ENCODE measurements around the gene SLX4.
A peak's percentile ranks its signal among the peaks of the same experiment; 100 is the strongest.
"Not testable (repeated sequence)": the region's sequence is repeated elsewhere in the genome, so short reads cannot be mapped to it uniquely, and the experiment has no call there.

The SLX4 gene

GRCh38 chr16:3611146-3611975 is at the start of gene SLX4:
Gene SLX4, minus strand, starts transcription at chr16:3611606. Its CDS starts 2,642 bp downstream, at chr16:3608964.
- peak; percentile 100 for DNase-seq (ENCODE audit: low spot score)

GRCh38 chr16:3659251-3659650 is 47.8 kb upstream of the SLX4 start:
- DNase-seq (ENCODE audit: low spot score) = peak; percentile 50

GRCh38 chr16:3656491-3657468 is 45.4 kb upstream of the SLX4 start:
- DNase-seq (ENCODE audit: low spot score) = no peak

DNA sequence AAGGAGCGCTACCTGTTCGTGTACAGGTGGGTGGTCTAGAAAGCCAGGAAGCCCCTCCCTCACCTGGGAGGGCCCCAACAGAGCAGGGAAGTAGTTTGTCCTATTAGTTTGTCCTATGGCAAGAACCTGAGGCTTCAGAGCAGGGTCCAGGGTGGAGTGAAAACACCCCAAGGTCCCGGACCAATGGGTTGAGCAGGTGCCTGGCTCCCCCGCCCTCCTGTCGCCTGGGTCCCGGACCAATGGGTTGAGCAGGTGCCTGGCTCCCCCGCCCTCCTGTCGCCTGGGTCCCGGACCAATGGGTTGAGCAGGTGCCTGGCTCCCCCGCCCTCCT is 44.7 kb upstream of the SLX4 start:
- DNase-seq (ENCODE audit: low spot score) = not testable (repeated sequence)

GRCh38 chr16:3655396-3656159 is 44.2 kb upstream of the SLX4 start:
- no peak for DNase-seq (ENCODE audit: low spot score)

DNA sequence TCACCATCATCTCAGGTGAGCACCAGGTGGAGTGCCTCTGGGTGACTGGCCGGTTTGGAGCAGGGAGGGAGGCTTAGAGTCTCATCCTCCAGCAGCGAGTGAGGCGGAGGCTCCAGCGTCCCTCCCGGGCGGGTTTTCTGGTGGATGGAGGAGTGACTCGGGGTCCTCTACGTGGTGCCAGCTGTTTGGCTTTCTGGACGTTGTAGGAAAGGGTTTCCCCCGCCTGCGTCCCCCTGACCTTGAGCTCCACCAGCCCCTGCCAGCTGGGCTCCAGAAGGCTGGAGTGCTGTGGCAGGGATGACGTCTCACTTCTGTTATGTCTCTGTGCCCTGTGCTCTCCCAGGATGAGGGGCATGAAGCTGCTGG is 43.6 kb upstream of the SLX4 start:
- DNase-seq (ENCODE audit: low spot score) = no peak

DNA sequence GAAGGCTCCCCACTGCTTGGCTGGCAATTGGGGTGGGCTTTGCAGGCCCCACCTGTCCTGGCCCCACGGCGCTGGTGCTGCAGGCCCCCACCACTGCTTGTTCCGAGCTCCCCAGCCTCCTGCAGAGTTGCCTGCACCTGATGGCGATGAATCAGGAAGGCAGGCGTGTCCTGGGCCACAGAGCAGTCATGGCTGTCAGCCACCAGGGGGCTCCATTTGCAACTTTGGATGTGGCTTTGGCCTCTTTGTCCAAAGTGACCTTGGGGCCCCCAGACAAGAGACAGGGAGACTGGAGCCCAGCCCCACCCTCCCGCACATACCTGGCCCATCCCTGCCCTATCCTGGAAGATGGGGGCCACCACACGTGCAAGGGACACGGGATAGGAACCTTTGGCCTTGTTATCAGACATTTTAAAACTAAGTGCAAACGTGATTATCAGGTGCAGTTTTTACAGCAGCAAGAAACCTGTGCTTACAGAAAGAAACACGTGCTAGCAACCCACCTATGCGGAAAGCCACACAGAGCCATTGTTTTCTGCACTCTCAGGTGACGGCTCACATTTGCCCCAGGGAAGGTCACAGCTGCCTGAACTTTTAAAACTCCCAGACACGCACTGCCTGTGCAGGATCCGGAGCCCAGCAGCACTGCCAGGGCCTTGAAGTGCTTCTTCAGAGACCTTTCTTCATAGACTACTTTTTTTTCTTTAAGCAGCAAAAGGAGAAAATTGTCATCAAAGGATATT is 43.0 kb upstream of the SLX4 start, which contains the start of gene DNASE1:
TSS of gene DNASE1 (plus strand) at position 443 of the 743 bp plus-strand sequence. CDS start 683 bp downstream, outside the sequence.
- DNase-seq (ENCODE audit: low spot score) = peak; percentile 79

DNA sequence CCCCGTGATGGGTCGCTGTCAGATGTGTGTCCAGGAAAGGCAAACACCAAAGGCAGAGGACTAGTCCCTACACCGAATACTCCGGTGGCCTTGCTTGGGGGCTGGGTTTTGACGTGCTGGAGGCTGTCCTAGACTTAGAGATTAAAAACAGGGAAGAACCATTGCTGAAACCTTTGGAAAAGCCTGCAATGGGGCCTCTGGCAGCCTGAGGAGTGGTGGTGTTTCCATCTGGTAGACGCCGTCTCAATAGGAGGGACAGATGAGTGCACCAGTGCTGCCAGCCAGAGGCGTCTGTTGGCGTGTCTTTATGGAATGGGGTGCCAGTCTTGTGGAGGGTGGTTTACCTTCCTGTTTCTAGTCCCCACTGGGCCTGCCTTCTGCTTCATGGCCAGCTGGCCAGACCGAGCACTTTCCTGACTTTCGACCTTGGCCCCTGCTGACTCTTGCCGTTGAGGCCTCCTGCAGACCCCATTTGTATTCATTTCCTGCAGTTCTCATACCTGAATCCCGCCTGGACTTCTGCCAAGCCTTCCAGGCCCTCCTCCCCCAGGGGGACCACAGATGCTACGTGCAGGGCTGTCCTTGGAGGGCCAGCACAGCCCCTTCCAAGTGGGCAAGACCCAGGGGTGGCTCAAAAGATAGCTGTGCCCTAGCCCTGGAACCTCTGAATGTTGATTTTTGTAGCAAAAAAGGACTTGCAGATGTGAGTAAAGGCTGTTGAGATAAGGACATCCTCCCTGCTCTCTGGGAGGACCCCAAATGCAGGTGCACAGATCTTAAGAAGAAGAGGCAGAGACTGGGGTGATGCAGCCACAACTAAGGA is 41.2 kb upstream of the SLX4 start:
- DNase-seq (ENCODE audit: low spot score) = no peak

DNA sequence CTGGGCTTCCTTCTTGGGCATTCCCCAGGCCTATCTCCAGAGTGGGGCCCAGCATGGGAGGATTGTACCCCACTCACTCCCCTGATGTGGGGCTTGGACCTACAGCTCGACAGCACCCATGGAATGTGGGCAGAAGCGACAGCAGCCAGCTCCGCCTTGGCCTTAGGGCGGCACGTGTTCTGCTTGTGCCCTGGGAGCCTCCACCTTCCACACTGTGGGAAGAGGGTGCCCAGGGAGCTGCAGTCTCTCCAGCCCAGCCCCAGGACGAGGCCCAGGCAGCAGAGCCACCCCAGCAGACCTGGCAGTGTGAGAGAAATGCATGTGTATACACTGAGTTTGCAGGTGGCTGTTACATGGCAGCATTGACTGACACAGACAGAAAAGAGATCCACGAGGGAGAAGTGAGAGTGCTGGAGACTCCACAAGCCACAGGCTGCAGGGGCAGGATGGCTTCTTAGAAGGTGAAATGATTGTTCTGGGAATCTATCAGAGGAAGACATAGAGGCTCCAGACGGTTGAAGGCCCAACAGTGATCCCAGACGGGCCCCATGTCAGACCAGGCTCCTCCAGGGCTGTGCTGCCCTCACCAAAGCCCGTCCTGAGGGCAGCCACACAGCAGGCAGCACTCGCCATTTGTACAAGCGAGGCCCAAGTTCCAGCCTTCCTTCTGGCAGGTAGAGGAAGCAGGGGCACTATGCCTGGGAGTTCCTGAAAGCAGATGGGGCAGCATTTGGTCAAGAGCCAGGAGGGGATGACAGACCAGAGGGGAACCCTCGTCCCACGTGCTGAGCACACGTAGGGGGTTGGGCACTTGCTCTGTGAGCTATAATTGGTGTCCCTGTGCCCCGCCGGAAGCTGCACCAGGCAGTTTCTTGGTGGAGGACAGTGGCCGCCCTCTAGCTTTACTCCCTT is 40.3 kb upstream of the SLX4 start:
- DNase-seq (ENCODE audit: low spot score) = no peak

DNA sequence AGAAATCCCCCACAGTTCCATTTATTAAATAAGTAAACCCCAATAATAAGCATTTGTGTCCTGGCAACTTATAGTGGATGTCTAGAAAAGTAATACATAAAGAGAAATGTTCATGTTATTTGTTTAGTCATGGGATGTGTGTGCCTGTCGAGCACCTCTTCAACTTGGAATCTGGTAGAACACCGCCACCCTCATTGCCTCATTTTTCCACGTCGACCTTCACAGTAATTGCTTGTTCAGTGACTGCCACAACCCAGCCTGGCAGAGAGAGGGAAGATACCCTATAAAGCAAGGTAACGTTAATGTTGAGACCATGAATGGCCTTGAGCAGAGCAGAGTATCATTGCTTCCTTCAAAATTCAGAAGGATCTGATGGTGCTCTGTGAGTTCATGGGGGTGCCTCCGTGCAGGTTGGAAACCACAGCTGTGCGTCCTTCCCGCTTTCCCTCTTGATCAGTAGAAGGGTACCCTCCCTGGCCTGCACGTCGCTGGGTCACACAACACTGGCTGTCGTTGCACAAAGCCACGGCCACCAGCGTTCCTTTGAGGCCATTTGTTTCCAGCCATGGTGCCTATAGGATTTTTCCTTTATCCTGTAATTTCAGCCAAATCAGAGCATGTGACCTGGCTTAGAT is 39.3 kb upstream of the SLX4 start:
- DNase-seq (ENCODE audit: low spot score) = no peak

- peak; percentile 6 for DNase-seq (ENCODE audit: low spot score)
Measured at GRCh38 chr16:3646348-3646920, 35.0 kb upstream of the SLX4 start.

GRCh38 chr16:3645504-3646347 is 34.3 kb upstream of the SLX4 start:
- peak; percentile 8 for DNase-seq (ENCODE audit: low spot score)

GRCh38 chr16:3645108-3645503 is 33.7 kb upstream of the SLX4 start:
- DNase-seq (ENCODE audit: low spot score) = no peak

- peak; percentile 6 for DNase-seq (ENCODE audit: low spot score)
Measured at GRCh38 chr16:3643095-3643730, 31.8 kb upstream of the SLX4 start.

DNA sequence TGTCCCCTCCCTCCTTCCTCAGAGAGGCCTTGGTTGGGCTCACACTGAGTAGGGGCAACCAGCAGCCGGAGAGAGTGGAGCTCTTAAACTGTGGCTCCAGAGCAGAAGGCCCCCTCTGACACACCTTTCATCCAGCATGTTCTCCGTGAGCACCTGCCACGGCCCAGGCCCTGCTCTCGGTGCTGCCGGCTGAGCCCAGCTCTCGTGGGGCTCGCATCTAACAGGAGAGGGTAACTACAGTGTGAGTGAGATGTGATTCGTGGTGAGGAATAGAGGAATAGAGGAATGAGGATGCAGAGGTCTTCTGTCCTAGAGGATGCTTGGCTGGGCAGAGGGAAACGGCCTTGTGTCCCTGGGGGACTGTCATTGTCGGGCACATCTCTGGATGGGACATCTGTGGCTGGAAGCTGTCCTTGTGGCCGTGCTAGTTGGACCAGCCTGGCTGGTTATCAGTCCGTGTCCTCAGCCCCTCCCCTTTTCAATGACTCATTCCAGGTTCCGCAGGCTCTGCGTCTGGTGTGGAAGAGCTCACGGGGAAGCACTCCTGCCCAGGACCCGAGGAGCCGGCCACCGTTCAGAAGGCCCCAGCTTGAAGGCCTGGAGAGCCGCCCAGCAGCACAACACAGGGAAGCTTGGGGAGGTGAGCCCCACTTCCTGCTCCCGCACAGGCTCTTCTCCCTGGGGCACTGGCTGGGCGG is 31.1 kb upstream of the SLX4 start:
- DNase-seq (ENCODE audit: low spot score) = peak; percentile 30

GRCh38 chr16:3641801-3642396 is 30.5 kb upstream of the SLX4 start:
- peak; percentile 6 for DNase-seq (ENCODE audit: low spot score)
